UCSD-AML1 (cell line): ENCODE data around the gene KCNIP4.

Experiments
- DNase-seq: peaks from one replicate; lab custom pipeline; 2025; ENCODE audit not compliant: unreplicated experiment; lab: John Stamatoyannopoulos, UW

The KCNIP4 gene

DNA sequence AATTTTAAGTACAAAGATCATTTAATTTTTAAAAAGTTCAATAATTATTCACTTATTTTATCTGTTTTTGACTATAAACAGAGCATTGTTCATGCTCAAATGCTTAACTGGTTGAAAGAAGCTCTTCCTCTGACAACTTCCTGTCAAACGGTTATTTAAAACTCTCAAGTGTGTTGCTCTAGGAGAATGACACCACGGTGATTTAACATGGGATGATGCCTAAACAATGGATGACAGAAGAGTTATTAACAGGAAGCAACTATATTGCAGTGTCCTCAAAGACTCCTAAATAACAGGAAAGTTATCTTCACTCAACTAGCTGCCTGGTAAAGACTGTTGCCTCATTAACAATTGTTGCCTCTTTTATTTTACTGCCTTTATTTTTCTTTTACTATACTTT is 738.7 kb downstream of the KCNIP4 start:
- DNase-seq = no peak

- DNase-seq = no peak
Observed at GRCh38 chr4:21205821-21206531, 742.6 kb downstream of the KCNIP4 start.

DNA sequence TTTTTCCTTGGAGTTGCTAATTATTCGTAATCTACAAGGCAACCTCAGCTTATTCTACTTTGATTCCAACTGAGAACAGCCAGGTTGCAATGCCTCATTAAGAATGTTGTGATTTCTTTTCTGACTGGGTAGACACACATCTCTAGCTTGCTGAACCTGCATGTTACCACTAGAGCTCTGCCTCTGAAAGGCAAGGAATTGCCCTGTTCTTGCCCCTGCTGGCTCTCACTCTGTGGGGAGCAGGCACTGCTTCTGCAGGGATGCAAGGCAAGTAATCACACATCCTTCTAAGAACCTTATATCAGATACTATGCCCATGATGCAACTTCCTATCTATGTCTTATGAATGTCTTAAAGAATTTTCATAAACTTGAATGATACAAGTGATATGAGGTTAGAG is 745.2 kb downstream of the KCNIP4 start:
- DNase-seq = no peak

- DNase-seq = no peak
Observed at GRCh38 chr4:21202959-21203358, 745.6 kb downstream of the KCNIP4 start.

GRCh38 chr4:21198683-21199082 is 749.9 kb downstream of the KCNIP4 start:
- no peak for DNase-seq

DNA sequence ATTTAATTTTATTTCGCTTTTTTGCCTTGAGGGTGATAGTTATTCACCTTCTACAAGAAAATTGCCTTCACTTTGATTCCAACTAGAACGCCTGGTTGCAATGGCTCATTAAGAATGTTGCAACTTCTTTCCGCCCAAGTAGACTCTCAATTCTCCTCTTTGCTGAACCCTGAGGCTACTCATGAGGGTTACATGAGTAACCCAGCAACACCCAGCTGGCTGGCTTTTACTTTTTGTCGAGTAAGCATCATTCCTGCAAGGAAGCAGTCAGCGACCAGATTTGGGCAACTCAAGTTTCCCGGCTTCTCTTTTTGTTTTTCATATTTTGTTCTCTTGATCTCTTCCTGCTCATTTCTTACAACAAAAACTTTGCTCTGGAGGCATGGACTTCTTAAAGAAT is 752.9 kb downstream of the KCNIP4 start:
- DNase-seq = no peak

DNA sequence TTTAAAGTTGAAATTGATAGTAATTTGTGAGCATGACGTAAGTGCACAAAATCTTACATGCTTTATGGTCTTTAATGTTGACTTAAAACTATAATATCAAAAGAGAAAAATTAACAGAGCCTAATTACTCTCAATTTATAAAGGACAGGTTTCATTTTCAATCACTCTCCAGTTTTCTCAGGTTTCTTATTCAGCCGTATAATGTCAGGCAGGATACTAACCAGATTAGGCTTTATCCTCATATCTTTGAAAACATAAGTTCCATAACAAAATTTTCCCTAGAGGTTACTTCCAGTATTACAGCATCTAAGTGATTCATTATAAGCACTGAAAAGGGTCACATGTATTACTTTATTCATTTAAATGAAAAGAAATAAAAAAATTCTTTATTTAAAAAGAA is 756.2 kb downstream of the KCNIP4 start:
- DNase-seq = no peak

DNA sequence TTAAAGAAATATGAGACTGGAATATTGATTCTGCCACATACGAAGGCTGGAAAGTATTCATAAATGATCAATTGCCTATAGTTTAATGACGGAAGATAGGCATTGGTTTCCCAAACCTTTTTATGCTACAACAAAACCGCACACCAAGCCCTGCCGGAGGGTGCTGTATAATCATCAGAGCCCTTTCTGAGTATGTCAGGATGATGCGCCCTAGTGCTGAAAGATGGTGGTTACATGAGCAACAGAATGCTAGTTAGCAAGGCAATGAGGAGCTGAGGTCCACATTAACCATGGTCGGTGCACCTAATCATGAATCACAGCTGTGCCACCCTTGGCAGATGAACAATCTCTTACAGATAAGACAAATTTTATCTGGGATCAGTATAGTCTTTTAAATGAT is 757.3 kb downstream of the KCNIP4 start:
- no peak for DNase-seq

DNA sequence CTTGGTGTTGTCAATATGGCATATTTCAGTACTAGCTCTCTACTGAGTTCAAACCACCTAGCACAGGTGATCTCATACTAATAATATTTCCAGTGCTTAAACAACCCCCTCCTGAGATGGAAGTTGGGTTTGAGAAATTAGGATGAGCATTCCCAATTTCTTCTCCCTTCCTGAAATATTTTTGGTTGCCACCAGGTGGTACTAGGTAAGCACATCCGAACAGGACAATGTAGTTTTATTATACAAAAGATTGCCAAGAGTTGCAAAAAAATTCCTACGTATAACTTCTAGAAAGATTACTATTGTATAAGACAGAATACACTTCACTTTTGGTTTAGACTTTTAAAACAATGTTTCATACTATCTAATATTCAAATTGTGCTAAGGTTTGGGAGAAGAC is 763.8 kb downstream of the KCNIP4 start:
- DNase-seq = no peak

GRCh38 chr4:21181716-21182115 is 766.9 kb downstream of the KCNIP4 start:
- no peak for DNase-seq

- no peak for DNase-seq
Observed at GRCh38 chr4:21177871-21178270, 770.7 kb downstream of the KCNIP4 start.

- DNase-seq = no peak
Observed at GRCh38 chr4:21177092-21177491, 771.5 kb downstream of the KCNIP4 start.

- DNase-seq = no peak
Observed at GRCh38 chr4:21167711-21168110, 780.9 kb downstream of the KCNIP4 start.

- DNase-seq = no peak
Observed at GRCh38 chr4:21155367-21155766, 793.2 kb downstream of the KCNIP4 start.

DNA sequence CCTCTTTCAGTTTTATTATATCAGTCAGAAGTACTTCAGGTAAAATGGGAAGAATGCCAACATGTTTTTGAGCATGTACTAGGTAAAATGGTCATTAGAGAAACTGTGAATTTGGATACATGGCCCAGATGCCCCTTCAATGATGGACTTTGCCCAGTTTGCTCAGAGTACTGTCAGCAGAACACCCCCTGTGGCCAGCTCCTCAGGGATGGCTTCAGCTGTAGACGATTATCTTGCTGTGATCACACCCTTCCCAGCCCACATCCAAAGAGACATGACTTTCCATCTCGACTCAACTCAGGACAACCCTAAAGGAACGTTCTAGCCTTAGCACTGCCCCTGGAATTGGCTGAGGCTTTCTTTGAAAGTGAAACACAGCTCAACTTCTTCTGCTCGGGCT is 809.2 kb downstream of the KCNIP4 start:
- no peak for DNase-seq

DNA sequence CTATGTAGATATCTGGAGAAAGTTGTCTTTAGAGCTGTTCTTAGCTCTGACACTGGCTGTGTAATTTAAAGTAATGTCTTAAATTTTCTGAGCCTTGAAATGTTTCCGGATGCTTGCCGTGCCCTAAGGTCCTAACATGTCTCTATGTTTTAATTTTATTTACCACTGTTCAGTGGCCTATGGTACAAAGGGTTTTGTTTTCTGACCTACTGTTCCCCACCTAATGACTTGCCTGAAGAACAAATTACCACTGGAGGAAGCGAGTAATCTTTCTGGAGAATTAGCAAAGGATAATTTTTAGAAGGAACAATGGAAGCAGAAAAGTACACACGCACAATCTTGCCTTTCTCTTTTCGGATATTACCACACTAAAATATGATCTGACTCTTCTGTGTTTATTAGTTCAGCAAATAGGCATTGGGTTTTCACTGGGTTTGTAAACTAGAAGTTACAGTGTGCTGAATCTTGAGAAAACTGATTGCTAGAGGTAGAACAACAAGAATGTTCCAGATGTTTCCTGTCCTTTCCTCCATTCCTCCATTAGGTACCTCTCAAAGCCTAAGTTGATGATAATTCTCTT is 812.4 kb downstream of the KCNIP4 start:
- DNase-seq = no peak

DNA sequence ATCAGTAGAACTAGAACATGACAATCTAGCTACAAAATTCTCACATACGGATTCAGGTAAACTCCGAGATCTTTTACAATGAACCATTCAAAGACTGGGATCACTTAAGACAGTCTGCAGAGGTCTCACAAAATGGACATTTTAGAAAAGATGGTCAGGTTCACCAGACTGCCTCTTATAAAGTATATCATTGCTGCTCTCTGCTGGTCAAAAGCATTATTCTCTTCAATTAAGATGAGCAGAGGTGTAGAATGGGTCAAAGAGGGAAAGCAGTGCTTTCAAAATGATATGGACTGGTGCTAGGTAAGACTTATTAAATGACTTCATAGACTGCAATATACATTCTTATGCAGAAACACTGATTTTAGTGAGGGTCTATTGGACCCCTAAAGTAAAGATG is 813.6 kb downstream of the KCNIP4 start:
- no peak for DNase-seq

GRCh38 chr4:21130606-21131005 is 818.0 kb downstream of the KCNIP4 start:
- DNase-seq = no peak

GRCh38 chr4:21126014-21126512 is 822.5 kb downstream of the KCNIP4 start:
- no peak for DNase-seq

DNA sequence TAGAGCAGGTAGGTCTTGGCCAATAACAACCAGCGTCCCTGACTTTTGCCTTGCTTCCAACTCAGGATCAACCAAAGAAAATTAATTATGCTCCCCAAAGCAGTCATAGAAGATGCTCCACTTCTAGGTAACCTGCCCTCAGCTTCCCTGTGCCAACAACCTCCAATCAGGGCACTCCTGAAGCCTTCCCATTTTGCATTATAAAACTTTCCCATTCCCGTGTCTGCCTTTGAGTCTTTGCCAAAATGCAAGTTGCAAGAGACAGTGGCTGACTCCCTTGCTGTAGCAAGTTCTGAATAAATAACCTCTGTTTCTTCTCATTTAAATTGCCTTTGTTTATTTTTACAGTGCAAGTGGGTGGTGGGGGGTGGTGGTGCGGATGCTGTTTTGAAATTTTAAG is 830.3 kb downstream of the KCNIP4 start:
- DNase-seq = no peak

DNA sequence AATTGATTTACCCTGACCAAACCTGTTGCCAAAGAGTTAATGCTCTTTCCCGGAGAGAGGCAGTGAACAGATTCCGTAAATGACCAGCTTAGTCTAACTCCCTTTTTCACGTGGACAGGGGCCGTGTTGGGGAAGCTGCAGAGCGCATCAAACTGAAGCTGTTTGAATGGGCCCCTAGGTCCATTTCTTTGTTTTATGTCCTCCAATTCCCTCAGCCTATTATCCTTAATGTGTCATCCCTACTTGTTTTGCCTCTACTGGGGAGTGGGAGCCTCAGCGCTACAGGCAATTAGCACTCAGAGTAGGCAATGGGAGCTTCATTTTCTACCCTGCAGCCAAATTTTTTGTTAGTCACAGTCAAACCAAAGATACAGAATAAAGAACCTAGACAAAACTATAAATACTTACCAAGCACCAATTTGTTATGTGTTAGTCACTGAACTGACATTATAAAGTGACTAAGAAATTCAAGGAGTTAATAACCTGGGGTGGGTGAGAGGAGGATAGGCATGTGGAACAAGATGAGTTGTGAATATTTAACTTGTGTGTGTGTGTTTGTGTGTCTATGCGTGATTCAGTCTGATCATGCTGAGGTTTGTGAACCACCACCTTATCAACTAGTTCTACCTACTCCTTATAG is 830.9 kb downstream of the KCNIP4 start:
- DNase-seq = no peak

DNA sequence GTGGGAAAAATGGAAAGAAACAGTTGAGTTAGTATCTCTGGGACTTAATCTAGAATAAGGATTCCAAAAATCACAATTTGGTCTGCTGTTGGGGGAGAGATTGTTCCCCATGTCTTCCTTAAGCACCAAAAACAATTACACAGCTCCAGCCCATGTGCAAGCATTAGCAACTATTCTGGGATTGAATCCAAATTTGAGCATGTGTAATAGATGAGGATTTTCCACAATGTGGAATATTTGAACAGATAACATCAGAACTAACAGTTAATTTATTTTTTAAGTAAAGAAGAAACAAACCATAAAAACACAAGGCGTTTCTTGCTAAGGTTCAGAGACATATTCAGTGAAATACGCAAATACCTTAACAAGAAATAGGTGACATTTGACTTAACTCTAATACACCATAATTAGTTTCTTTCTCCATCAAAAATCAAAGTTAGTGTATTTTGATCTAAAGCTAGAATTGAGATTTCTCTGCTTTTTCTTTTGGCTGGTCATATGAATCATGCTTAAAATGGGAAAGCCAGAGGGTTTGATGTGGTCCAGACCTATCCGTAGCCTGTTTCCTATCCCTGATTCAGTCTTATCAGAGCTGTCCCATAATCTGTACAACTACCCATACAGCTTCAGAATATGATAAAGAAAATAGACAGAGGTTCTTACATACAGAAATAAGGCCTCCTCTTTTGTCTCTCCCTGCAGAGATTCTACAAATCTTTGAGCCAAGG is 834.9 kb downstream of the KCNIP4 start:
- DNase-seq = no peak
